Coronary artery (tissue), 2 donors: ENCODE measurements around the gene BMPR1A.
A peak's percentile ranks its signal among the peaks of the same experiment; 100 is the strongest.

Experiments used
- DNase-seq: peaks from one replicate; pipeline ENCODE4 v3.0.0-alpha.2; 2017; ENCODE audit warnings: low spot score
- H3K27ac ChIP-seq, 2 donors: fragments of 200-600 bp; sonication (generic); one replicate each; pipeline ENCODE4 v1.5.1; 2016 to 2019
- H3K4me3 ChIP-seq: fragments of 200-600 bp; sonication (generic); 2 replicates; pipeline ENCODE4 v1.5.1; 2016; ENCODE audit warnings: mild to moderate bottlenecking, moderate library complexity
- TF ChIP-seq, protein P1 (sequence below): fragments of 200-600 bp; sonication (generic); IDR thresholded peaks from one replicate; pipeline ENCODE4 v1.5.1; 2019; ENCODE audit warnings: antibody characterized with exemption

Gene BMPR1A

DNA sequence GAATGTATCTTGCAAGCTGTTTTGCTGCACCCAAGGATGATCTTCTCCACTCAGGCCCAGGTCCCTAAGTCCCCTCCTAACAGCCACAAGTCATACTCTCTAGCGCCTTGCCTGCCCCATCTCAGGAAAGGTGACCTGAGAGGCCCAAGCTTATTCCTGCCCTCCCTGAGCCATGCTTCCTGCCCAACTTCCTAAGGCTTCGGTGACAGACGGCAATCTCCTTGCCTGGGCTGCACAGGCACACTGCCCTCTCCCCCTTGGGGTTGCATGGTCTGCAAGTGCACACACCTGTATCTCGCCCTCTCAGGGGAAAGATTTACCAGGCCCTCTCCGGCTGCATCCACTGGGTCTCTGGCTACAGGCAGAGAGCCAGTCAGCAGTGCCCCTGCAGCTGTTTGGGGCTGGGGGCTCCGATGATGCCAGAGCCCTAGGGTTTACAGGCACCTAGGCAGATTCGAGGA is 211.1 kb downstream of the BMPR1A start:
- peak overlapping the region; percentile 79 for H3K4me3 ChIP-seq
- DNase-seq = peak; percentile 73
- peak overlapping the region; percentile 97 to 99 for H3K27ac ChIP-seq
- TF ChIP-seq, protein P1, sequence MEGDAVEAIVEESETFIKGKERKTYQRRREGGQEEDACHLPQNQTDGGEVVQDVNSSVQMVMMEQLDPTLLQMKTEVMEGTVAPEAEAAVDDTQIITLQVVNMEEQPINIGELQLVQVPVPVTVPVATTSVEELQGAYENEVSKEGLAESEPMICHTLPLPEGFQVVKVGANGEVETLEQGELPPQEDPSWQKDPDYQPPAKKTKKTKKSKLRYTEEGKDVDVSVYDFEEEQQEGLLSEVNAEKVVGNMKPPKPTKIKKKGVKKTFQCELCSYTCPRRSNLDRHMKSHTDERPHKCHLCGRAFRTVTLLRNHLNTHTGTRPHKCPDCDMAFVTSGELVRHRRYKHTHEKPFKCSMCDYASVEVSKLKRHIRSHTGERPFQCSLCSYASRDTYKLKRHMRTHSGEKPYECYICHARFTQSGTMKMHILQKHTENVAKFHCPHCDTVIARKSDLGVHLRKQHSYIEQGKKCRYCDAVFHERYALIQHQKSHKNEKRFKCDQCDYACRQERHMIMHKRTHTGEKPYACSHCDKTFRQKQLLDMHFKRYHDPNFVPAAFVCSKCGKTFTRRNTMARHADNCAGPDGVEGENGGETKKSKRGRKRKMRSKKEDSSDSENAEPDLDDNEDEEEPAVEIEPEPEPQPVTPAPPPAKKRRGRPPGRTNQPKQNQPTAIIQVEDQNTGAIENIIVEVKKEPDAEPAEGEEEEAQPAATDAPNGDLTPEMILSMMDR = no peak

DNA sequence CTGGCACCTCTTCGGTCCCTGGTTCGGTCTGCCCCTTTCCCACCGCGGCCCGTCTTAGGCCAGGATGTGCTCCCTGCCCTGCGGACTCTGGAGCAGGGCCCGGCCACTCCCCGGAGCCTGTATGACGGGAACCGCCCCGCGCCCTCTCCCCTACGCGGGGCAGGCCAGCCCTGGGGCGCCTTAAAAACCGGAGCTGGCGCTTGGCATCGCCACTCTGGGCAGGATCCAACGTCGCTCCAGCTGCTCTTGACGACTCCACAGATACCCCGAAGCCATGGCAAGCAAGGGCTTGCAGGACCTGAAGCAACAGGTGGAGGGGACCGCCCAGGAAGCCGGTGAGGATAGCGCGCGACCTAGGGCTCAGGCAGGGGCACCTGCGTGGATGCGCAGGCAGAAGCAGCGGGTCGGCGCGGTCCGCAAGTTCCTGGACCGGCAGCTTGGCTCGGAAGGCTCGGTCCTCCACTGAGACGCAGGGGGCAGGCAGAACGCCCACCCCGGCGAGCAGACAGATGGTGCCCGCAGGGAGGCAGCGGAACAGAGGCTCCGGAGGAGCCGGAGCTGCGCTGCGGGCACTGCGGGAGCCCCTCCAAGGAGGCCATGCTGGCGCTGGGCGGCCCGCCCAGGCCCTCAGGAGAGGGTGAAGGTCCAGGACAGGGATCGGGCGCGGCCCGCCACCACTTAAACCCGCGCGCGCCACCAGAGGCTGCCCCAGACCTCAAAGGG is 212.0 kb downstream of the BMPR1A start, which contains the start of gene ADIRF:
ADIRF (plus strand) TSS at position 212 of the 723 bp plus-strand sequence; CDS start at position 275, 63 bp downstream.
- DNase-seq = peak; percentile 88
- TF ChIP-seq, protein P1 = no peak
- Histone ChIP-seq H3K27ac (peak within 1 kb of the TSS; percentile 97 to 99), H3K4me3 (peak within 1 kb of the TSS; percentile 79)

DNA sequence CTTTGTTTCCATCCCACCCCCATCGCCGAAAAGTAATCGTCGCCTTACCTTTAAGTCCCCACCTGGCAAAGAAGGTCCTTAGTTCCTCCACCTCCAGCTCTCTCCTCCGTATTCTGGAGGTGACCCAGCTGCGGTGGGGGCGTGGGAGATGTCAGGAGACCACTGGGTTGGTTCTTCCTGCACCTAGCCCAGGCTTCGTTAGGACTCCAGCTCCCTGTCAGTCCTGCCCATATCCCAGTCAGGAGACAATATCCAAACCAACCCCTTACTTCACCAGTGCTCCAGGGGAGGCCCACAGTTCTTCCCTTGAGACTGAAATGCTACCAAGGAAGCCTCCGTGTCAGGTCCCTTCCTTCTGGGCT is 212.6 kb downstream of the BMPR1A start:
- DNase-seq = peak; percentile 74
- Histone ChIP-seq H3K4me3 (peak overlapping the region; percentile 79), H3K27ac (peak overlapping the region; percentile 97 to 99)
- TF ChIP-seq, protein P1 = no peak

DNA sequence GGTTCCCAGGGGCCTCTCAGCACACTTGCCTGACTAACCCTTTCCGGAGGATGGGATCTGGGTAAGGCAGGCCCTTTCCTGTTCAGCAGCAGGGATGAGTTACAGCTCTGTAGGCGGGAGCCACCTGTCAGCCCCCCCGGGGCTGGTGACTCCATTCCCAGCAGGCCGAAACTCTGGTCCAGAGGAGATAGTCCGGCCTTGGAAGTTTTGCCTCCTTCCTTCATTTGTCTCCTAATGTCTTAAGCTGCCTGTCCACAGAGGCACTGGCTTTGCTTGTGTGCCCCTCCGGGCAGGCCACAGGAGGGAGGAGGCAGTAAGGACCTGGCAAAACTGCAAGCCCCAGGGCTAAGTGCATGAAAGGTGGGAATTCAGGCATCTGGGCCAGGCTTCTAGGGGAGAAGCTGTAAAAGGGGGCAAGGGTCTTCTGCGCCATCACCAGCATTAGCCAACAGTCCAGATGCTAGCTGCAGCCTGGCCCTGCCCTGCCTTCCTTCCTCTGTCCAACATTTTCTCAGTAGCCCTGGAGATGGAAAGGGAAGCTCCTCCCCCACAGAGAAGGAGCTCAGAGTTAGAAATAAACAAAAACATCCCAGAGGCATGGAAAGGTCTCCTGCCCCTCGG is 213.1 kb downstream of the BMPR1A start:
- DNase-seq = peak; percentile 79
- TF ChIP-seq, protein P1 = no peak
- Histone ChIP-seq H3K4me3 (peak overlapping the region; percentile 79), H3K27ac (peak overlapping the region; percentile 97 to 99)

DNA sequence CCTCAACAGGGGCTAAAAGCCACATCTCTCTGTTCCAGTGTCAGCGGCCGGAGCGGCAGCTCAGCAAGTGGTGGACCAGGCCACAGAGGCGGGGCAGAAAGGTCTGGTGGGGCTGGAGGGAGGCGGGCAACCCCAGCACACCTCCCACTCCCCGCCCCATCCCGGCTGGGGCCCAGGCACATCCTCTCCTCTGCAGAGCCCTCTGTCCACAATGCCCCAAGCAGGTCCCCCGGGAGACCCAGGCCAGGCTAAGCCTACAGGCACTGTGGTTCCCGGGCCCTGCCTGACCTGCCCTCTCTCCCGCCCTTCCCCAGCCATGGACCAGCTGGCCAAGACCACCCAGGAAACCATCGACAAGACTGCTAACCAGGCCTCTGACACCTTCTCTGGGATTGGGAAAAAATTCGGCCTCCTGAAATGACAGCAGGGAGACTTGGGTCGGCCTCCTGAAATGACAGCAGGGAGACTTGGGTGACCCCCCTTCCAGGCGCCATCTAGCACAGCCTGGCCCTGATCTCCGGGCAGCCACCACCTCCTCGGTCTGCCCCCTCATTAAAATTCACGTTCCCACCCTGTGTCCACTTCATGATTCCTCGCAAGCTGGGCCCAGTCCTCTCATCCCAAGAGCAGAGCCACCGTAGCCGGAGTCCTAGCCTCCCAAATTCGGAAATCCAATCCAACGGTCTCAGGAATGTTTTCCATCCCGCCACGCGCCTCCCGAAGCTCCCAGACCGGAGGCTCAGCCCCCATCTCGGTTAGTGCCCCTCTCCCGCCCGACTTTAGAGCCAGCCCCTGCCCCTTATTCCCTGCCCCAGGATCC is 214.0 kb downstream of the BMPR1A start:
- Histone ChIP-seq H3K27ac (peak overlapping the region; percentile 97 to 99), H3K4me3 (peak overlapping the region; percentile 79)
- TF ChIP-seq, protein P1 = no peak
- peak; percentile 95 for DNase-seq

DNA sequence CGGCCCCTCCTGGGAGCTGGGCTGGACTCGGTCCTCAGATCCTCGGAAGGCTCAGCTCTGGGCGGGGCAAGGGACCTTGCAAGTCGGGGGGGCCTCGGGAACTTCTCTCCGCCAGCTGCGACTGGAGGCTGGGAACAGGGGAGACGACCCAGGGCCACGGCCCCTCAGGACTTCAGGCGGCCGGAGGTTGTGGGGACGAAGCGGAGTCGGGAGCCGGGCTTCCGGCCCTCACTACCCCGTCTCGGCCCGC is 214.5 kb downstream of the BMPR1A start:
- TF ChIP-seq, protein P1 = no peak
- DNase-seq = no peak

More for the DNA sequence above, 214.5 kb downstream of the BMPR1A start:
- Histone ChIP-seq H3K4me3 (peak overlapping the region; percentile 79), H3K27ac (peak overlapping the region; percentile 97 to 99)
